Measurements from ENCODE around the gene SLC38A2.

The SLC38A2 gene

DNA sequence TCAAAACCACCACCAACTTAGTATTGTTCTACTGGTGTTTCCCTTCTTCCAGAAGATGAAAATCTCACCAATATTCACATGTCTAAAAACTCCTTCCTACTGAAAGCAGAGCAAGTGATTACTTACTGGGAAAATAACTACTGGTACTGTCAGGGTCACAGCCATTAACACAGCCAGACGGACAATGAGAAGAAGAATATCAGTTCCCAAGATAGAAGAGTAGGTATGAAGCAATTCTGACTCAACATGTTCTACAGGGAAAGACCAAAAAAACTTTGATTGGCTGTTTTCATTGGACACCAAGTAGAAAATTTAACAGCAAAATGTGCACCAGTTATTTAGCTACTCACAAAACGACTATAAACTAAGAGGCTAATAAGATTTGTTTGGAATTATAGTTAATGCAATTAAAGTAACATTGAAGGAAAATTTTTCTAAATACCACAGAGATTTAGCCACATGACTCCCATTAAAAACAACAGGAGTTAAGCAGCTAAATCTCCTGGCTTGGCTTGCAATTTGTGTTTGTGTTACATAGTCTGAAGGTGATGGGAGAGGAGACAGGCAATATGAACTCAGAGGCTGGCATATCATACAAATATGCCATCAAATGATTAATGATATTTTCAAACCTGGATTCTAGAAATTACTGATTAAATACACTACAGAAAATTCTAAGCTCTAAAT, 9.5 kb downstream of the SLC38A2 start:
- Histone ChIP-seq H3K27me3 (ENCODE audit: control insufficient read depth, insufficient read depth, low read length, poor library complexity, severe bottlenecking) (no peaks in the 10 kb centered on the region), H3K4me1 (ENCODE audit: control insufficient read depth, insufficient read depth, low read length) (no peaks in the 10 kb centered on the region), H3K4me3 (ENCODE audit: insufficient read depth, low read depth, low read length) (no peak overlapping the region), H3K36me3 (ENCODE audit: control insufficient read depth, insufficient read depth, low read length) (peaks cover 68% of the 10 kb centered on the region), H3K9me3 (ENCODE audit: control insufficient read depth, low read length) (no peaks in the 10 kb centered on the region), H3K27ac (ENCODE audit: insufficient read depth, low read depth, low read length, poor library complexity, severe bottlenecking) (no peak overlapping the region)
- 83 to 89% methylated on average over 1 of the region's 2 CpGs for WGBS, 2 experiments

DNA sequence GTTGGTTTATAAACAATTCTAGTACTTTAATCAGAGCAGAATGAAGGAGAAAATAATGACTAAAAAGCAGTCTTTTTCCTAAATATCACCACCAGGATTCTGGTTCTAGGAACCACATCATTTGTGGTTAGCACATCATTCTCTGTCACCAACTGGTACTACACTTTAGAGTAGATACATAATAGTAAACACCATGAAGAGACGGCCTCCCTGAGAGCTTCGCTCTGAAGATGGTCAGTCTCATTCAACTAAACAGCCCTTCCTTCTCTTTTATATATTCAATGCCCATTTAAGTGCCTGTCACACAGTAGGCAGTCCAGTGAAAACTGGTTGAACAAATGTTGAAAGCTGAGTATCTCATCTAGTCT, 10.9 kb downstream of the SLC38A2 start:
- H3K9me3 ChIP-seq (ENCODE audit: control insufficient read depth, low read length) = no peaks in the 10 kb centered on the region
- H3K4me1 ChIP-seq (ENCODE audit: control insufficient read depth, insufficient read depth, low read length) = no peaks in the 10 kb centered on the region
- no peak overlapping the region for H3K27ac ChIP-seq (ENCODE audit: insufficient read depth, low read depth, low read length, poor library complexity, severe bottlenecking)
- no peaks in the 10 kb centered on the region for H3K27me3 ChIP-seq (ENCODE audit: control insufficient read depth, insufficient read depth, low read length, poor library complexity, severe bottlenecking)
- WGBS, 2 experiments = 88 to 93% methylated on average over 2 of the region's 2 CpGs
- peaks cover 60% of the 10 kb centered on the region for H3K36me3 ChIP-seq (ENCODE audit: control insufficient read depth, insufficient read depth, low read length)
- no peak overlapping the region for H3K4me3 ChIP-seq (ENCODE audit: insufficient read depth, low read depth, low read length)

DNA sequence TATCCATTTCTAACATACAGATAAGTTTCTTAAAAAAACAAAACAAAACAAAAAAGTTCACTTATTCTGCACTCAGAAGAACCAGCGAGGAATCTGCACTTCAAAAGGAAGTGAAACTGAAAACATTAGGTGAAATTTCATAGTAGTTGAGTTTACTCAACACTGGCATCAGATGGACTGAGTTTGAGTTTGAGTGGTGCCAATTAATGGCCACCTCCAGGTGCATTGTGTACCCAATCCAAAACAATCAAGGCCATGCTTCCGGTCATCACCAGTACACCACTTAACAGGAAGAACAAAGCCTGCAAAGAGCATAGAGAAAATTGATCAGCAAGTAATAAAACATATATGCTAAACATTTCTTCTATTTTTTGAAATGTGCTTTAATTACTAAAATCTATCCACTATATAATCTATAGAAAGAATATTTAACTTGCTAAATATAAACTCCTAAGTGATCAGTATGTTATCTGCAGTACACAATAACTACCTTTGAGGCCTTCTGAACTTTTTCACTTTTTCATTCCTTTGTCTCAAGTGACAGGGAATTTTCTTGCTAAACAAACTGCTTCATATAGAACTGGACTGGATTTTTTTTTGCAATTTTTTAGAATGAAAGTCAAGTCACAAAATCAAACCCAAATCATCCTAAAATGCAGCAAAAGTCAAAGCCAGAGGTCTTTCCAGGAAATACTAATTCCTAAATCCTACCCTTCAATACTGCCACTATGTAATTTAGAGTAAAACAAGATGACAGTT, 11.5 kb downstream of the SLC38A2 start:
- WGBS, 2 experiments = 94 to 96% methylated on average over 2 of the region's 2 CpGs
- Histone ChIP-seq H3K4me3 (ENCODE audit: insufficient read depth, low read depth, low read length) (no peak overlapping the region), H3K27me3 (ENCODE audit: control insufficient read depth, insufficient read depth, low read length, poor library complexity, severe bottlenecking) (no peaks in the 10 kb centered on the region), H3K36me3 (ENCODE audit: control insufficient read depth, insufficient read depth, low read length) (peaks cover 54% of the 10 kb centered on the region), H3K4me1 (ENCODE audit: control insufficient read depth, insufficient read depth, low read length) (no peaks in the 10 kb centered on the region), H3K9me3 (ENCODE audit: control insufficient read depth, low read length) (no peaks in the 10 kb centered on the region), H3K27ac (ENCODE audit: insufficient read depth, low read depth, low read length, poor library complexity, severe bottlenecking) (no peak overlapping the region)

- no peak overlapping the region for H3K27ac ChIP-seq (ENCODE audit: insufficient read depth, low read depth, low read length, poor library complexity, severe bottlenecking)
- peaks cover 47% of the 10 kb centered on the region for H3K36me3 ChIP-seq (ENCODE audit: control insufficient read depth, insufficient read depth, low read length)
- no peaks in the 10 kb centered on the region for H3K27me3 ChIP-seq (ENCODE audit: control insufficient read depth, insufficient read depth, low read length, poor library complexity, severe bottlenecking)
- no peaks in the 10 kb centered on the region for H3K4me1 ChIP-seq (ENCODE audit: control insufficient read depth, insufficient read depth, low read length)
- no peaks in the 10 kb centered on the region for H3K9me3 ChIP-seq (ENCODE audit: control insufficient read depth, low read length)
- WGBS, 2 experiments = no CpG with 5 or more reads among the region's 1 CpG
- no peak overlapping the region for H3K4me3 ChIP-seq (ENCODE audit: insufficient read depth, low read depth, low read length)
Observed at GRCh38 chr12:46360370-46360769, 12.2 kb downstream of the SLC38A2 start.

- Histone ChIP-seq H3K36me3 (ENCODE audit: control insufficient read depth, insufficient read depth, low read length) (peaks cover 43% of the 10 kb centered on the region), H3K27me3 (ENCODE audit: control insufficient read depth, insufficient read depth, low read length, poor library complexity, severe bottlenecking) (no peaks in the 10 kb centered on the region), H3K27ac (ENCODE audit: insufficient read depth, low read depth, low read length, poor library complexity, severe bottlenecking) (no peak overlapping the region), H3K9me3 (ENCODE audit: control insufficient read depth, low read length) (no peaks in the 10 kb centered on the region), H3K4me3 (ENCODE audit: insufficient read depth, low read depth, low read length) (no peak overlapping the region), H3K4me1 (ENCODE audit: control insufficient read depth, insufficient read depth, low read length) (no peaks in the 10 kb centered on the region)
- WGBS, 2 experiments = 93 to 98% methylated on average over 4 of the region's 4 CpGs
Observed at GRCh38 chr12:46359667-46360280, 12.8 kb downstream of the SLC38A2 start.

DNA sequence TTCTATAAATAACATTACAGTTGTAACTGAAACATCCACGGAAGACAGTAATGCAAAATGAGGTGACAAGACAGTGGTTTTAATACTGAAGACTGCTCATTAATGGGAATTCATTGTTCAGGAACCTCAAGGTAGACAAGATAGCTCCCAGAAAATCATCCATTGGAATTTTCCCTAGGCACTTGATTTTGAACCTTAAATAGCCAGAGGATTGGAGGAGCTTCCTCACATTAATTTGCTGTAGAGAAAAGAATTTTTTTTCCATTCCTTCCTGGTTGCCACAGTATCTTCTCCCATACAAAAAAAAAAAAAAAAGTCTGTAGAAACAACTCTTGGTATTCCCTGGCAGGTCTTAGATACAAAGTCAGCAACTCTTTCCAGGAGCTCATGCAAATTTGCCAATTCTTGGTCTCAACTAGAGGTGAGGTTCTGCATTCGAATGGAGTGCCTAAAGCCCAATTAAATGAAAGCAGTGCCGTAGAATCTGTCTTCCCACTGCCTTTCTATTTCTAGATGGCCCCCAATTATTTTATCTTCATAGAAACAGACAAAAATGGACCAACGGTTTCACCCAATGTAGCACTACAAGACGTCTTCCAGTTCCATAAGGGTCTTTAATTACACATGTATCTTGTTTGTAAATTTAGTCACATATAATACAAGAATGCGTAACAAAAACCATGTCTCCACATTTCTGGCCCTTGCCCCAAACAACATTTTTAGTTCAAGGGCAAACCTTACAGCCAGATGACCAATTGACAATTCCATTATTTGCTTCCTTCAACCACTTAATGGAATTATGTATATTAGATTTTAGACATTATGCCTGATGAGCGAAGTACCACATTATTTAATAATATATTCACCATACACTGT, 13.5 kb downstream of the SLC38A2 start:
- Histone ChIP-seq H3K27ac (ENCODE audit: insufficient read depth, low read depth, low read length, poor library complexity, severe bottlenecking) (no peak overlapping the region), H3K27me3 (ENCODE audit: control insufficient read depth, insufficient read depth, low read length, poor library complexity, severe bottlenecking) (no peaks in the 10 kb centered on the region), H3K4me3 (ENCODE audit: insufficient read depth, low read depth, low read length) (no peak overlapping the region), H3K4me1 (ENCODE audit: control insufficient read depth, insufficient read depth, low read length) (no peaks in the 10 kb centered on the region), H3K36me3 (ENCODE audit: control insufficient read depth, insufficient read depth, low read length) (peaks cover 43% of the 10 kb centered on the region), H3K9me3 (ENCODE audit: control insufficient read depth, low read length) (no peaks in the 10 kb centered on the region)
- 93% methylated on average over 6 of the region's 7 CpGs for WGBS, 2 experiments

DNA sequence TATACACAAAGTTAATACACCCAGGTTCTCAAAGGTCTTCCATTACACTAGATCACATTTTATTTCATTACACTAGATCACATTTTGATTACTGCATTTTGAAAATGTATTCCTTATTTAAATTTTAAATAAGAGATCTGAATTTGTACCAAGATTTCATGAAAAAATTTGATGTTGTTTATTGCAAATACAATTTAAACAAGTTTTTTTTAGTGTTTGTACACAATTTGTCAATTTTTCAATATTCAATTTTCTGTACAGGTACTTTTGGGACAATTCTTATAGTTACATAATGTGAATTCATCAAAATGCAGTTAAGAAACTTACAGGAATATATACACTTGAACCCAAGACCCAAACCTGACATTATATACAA, 14.3 kb downstream of the SLC38A2 start:
- H3K36me3 ChIP-seq (ENCODE audit: control insufficient read depth, insufficient read depth, low read length) = peaks cover 36% of the 10 kb centered on the region
- H3K27ac ChIP-seq (ENCODE audit: insufficient read depth, low read depth, low read length, poor library complexity, severe bottlenecking) = no peak overlapping the region
- H3K4me1 ChIP-seq (ENCODE audit: control insufficient read depth, insufficient read depth, low read length) = no peaks in the 10 kb centered on the region
- no peaks in the 10 kb centered on the region for H3K27me3 ChIP-seq (ENCODE audit: control insufficient read depth, insufficient read depth, low read length, poor library complexity, severe bottlenecking)
- no peaks in the 10 kb centered on the region for H3K9me3 ChIP-seq (ENCODE audit: control insufficient read depth, low read length)
- H3K4me3 ChIP-seq (ENCODE audit: insufficient read depth, low read depth, low read length) = no peak overlapping the region

DNA sequence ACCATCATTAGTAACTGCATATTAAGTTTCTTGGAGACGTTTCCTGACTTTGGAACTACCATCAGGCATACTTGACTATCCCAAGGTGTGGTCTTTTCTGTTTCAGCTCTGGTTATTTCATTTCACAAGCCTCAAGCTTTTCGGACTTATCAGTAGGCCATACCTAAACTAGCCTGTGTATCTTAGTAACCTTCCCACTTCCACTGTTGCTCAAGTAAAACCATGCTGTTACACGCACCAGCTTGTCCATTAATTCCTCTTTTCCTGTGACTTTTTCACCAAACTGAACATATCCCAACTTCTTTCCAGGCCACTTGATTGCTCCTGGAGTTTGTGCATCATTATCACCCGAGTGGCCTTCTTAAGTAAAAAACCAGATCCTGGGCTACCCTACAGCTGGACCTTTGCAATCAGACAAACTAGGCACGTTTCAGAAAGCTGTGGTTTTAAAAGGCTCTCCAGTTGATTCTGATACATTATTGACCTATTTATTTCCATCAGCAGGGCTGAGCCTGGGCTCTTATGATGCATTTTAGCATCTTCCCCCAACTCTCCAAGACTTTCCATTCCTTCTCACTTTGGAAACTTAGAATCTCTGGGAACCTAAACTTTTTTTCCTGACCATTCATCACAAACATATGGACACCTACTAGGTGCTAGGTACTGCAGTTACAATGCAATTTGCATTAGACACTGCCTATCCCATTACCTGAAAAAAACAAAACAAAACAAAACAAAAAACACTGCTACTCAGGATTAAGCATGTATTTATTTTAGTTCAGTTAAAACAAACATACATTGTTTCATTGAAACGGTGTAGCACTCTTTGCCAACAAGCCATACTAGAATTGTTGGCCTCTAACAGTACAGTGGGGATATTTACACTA, 14.9 kb downstream of the SLC38A2 start:
- Histone ChIP-seq H3K9me3 (ENCODE audit: control insufficient read depth, low read length) (no peaks in the 10 kb centered on the region), H3K27ac (ENCODE audit: insufficient read depth, low read depth, low read length, poor library complexity, severe bottlenecking) (peak overlapping the region; percentile 39), H3K27me3 (ENCODE audit: control insufficient read depth, insufficient read depth, low read length, poor library complexity, severe bottlenecking) (no peaks in the 10 kb centered on the region), H3K36me3 (ENCODE audit: control insufficient read depth, insufficient read depth, low read length) (peaks cover 29% of the 10 kb centered on the region), H3K4me1 (ENCODE audit: control insufficient read depth, insufficient read depth, low read length) (no peaks in the 10 kb centered on the region), H3K4me3 (ENCODE audit: insufficient read depth, low read depth, low read length) (no peak overlapping the region)
- WGBS, 2 experiments = 63 to 64% methylated on average over 6 of the region's 6 CpGs

DNA sequence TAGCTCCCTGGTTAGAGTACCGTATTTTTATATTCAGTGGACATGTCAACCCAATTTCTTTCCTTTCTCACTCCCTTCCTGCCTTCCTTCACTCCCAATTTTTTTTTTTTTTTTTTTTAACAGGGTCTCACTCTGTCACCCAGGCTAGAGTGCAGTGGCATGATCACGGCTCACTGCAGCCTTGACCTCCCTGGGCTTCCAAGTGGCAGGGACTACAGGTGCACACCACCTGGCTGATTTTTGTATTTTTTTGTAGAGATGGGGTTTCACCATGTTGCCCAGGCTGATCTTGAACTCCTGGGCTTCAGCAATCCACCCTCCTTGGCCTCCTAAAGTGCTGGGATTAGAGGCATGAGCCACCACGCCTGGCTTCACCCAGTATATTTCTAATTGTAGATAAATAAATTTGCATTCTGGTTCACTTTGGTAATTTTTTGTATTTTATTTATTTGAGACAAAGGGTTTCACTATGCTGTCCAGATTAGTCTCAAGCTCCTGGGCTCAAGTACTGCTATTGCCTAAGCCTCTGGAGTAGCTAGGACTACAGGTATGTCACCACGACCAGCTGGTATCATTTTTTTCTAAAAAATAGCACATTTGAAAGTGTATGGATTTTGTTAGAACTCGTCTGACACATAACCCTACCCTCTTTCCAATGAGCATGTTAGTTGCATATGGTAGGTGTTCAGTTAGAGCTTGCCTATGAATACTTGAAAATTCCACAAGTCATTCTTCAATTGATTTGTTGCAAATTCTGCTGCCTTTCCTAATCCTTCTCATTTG, 15.7 kb downstream of the SLC38A2 start:
- H3K27ac ChIP-seq (ENCODE audit: insufficient read depth, low read depth, low read length, poor library complexity, severe bottlenecking) = no peak overlapping the region
- no peaks in the 10 kb centered on the region for H3K27me3 ChIP-seq (ENCODE audit: control insufficient read depth, insufficient read depth, low read length, poor library complexity, severe bottlenecking)
- WGBS, 2 experiments = 80 to 88% methylated on average over 3 to 5 of the region's 5 CpGs

More for the DNA sequence above, 15.7 kb downstream of the SLC38A2 start:
- H3K4me1 ChIP-seq (ENCODE audit: control insufficient read depth, insufficient read depth, low read length) = no peaks in the 10 kb centered on the region
- H3K36me3 ChIP-seq (ENCODE audit: control insufficient read depth, insufficient read depth, low read length) = peaks cover 21% of the 10 kb centered on the region
- no peaks in the 10 kb centered on the region for H3K9me3 ChIP-seq (ENCODE audit: control insufficient read depth, low read length)
- H3K4me3 ChIP-seq (ENCODE audit: insufficient read depth, low read depth, low read length) = no peak overlapping the region

All from ectodermal cell (in vitro differentiated cells).